HS-27A (cell line): ENCODE measurements around the gene TMEM270.
A peak's percentile ranks its signal among the peaks of the same experiment; 100 is the strongest.
"Not testable (repeated sequence)": the region's sequence is repeated elsewhere in the genome, so short reads cannot be mapped to it uniquely, and the experiment has no call there.

Experiments used
- DNase-seq: peaks from one replicate; pipeline ENCODE4 v3.0.0-alpha.2; 2012; ENCODE audit warnings: low read depth, missing footprints

Gene TMEM270

GRCh38 chr7:73860859-73861258, at the start of gene TMEM270:
TMEM270 (plus strand) TSS chr7:73861159; CDS start chr7:73861195, 36 bp downstream.
- no peak for DNase-seq

GRCh38 chr7:73811760-73812168, 49.2 kb upstream of the TMEM270 start:
- no peak for DNase-seq

GRCh38 chr7:73812996-73813395, 48.0 kb upstream of the TMEM270 start:
- DNase-seq: no peak

GRCh38 chr7:73815436-73815835, 45.5 kb upstream of the TMEM270 start:
- no peak for DNase-seq

GRCh38 chr7:73817121-73817520, 43.8 kb upstream of the TMEM270 start:
- DNase-seq: no peak

- DNase-seq: no peak
These were observed 40.9 kb upstream of the TMEM270 start for GRCh38 chr7:73820013-73820412.

- not testable (repeated sequence) for DNase-seq
These were observed 39.2 kb upstream of the TMEM270 start for GRCh38 chr7:73821597-73822285.

- peak; percentile 95 for DNase-seq
These were observed 38.4 kb upstream of the TMEM270 start for GRCh38 chr7:73822319-73823173.

GRCh38 chr7:73823257-73823656, 37.7 kb upstream of the TMEM270 start:
- DNase-seq: no peak

- DNase-seq: no peak
These were observed 36.9 kb upstream of the TMEM270 start for GRCh38 chr7:73823873-73824592.

GRCh38 chr7:73824986-73825385, 36.0 kb upstream of the TMEM270 start:
- DNase-seq: no peak

- no peak for DNase-seq
These were observed 33.3 kb upstream of the TMEM270 start for GRCh38 chr7:73827567-73828106.

- DNase-seq: peak; percentile 47
These were observed 32.7 kb upstream of the TMEM270 start for GRCh38 chr7:73828107-73828803.

- no peak for DNase-seq
These were observed 32.0 kb upstream of the TMEM270 start for GRCh38 chr7:73828972-73829371.

GRCh38 chr7:73829505-73829904, 31.5 kb upstream of the TMEM270 start:
- no peak for DNase-seq

GRCh38 chr7:73829921-73830680, 30.9 kb upstream of the TMEM270 start:
- DNase-seq: no peak

- DNase-seq: no peak
These were observed 30.0 kb upstream of the TMEM270 start, which contains the start of gene CLDN4 for GRCh38 chr7:73830681-73831583. CLDN4 (plus strand) TSS chr7:73830996; CDS start chr7:73831202, 206 bp downstream.

- no peak for DNase-seq
These were observed 29.4 kb upstream of the TMEM270 start for GRCh38 chr7:73831584-73831833.

- DNase-seq: no peak
These were observed 28.9 kb upstream of the TMEM270 start for GRCh38 chr7:73831834-73832651.
